ENCODE measurements around the gene MORC4.

DNA sequence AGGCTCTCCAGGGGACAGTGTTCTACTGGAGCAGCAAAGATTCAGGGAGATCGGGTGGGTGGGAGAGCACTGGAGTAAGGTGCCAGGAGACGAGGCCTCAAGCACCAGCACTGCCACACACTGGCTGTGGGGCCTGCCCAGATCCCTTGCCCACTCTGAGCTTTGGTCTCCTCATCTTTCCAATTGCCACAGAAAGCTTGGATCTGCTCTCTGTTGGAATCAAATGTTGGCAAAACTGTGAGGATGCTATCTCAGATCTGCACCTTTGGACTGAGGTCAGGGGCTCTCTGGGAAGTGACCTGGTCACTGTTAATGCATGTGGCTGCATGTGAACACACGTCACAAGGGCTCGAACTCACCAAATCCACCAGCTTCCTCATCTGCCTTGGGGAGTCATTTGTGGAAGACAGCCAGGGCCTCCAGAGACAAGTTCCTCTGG is 98.2 kb downstream of the MORC4 start:
- TF ChIP-seq, protein P1, sequence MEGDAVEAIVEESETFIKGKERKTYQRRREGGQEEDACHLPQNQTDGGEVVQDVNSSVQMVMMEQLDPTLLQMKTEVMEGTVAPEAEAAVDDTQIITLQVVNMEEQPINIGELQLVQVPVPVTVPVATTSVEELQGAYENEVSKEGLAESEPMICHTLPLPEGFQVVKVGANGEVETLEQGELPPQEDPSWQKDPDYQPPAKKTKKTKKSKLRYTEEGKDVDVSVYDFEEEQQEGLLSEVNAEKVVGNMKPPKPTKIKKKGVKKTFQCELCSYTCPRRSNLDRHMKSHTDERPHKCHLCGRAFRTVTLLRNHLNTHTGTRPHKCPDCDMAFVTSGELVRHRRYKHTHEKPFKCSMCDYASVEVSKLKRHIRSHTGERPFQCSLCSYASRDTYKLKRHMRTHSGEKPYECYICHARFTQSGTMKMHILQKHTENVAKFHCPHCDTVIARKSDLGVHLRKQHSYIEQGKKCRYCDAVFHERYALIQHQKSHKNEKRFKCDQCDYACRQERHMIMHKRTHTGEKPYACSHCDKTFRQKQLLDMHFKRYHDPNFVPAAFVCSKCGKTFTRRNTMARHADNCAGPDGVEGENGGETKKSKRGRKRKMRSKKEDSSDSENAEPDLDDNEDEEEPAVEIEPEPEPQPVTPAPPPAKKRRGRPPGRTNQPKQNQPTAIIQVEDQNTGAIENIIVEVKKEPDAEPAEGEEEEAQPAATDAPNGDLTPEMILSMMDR (IDR thresholded peaks at IDR 0.05), result no peak
- TF ChIP-seq POLR2A (IDR thresholded peaks at IDR 0.05), result no peak

Measured in adrenal gland (tissue), 5 donors.